ENCODE measurements around the gene STYX. TPM values are rescaled to one million over a fixed set of nuclear protein-coding genes. Genes with fewer than 3 reads are reported as not detected.
A peak's percentile ranks its signal among the peaks of the same experiment; 100 is the strongest.

Gene STYX
- total and polyA plus RNA-seq, 2 of the 8 experiments (the other 6 are each of a cell fraction or from before 2014, with no cell fraction given), result 8.3 to 29.0 TPM

DNA sequence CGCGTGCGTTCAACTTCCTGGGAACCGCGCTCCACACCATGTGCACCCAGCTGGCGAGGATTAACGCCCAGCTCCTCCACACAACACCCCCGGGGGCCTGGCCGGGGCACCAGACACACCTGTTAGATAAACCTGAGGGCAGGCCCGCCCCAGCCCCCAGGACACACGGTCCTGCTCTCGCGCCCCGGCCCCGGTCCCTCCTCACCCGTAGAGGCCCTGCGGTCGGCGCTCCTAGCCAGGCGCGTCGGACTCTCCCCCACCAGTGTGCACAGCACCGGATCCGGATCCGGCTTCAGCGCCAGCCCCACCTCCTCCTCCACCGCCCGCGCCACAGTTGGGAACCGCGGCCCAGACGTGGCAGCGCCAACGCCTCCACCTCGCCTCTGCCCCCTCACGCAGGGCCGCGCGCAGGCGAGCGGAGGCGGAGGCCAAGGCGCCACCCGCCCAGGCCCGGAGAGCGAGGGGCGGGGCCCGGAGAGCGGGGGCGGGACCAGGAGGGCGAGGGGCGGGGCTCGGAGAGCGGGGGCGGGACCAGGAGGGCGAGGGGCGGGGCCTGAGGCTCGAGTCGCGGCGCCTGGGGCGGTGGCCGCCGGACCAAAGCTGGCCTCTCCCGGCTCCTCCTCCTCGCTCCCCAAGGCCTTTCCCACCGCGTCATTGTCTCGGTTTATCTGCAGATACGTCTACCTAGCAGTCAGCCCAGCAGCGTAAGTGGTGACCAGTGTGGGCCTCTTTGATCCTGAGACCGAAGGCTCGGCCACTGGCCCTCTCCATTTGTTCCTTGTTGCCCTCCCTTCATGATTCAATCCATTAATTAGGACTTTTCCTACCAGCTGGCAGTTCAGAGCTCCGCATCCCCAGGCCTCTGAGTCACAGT is 61.5 kb downstream of the STYX start, which contains the start of gene GNPNAT1:
TSS of gene GNPNAT1 (minus strand) at position 385 of the 874 bp plus-strand sequence. CDS start 6,957 bp downstream, outside the sequence.
- Histone ChIP-seq H3K27ac (ENCODE audit: low read depth, low read length) (peak within 1 kb of the TSS; percentile 69), H3K18ac (ENCODE audit: extremely low read depth, low read length) (peak within 1 kb of the TSS; percentile 80), H3K23me2 (ENCODE audit: low read depth, low read length) (0 out of 2 replicates have a peak, but pooled peaks cover 3% of the 10 kb centered on the region), H3K36me3 (ENCODE audit: control insufficient read depth in 2 of 4, insufficient read depth in 4 of 4, low read length in 3 of 4) (no peaks in the 10 kb centered on the region), H3K9ac (replicated peaks in 1 of 4; ENCODE audit: extremely low read depth in 1 of 4, low read depth in 3 of 4, low read length in 3 of 4) (peak within 1 kb of the TSS; percentile 70 to 79 (median 75)), H4K91ac (replicated peaks; ENCODE audit: insufficient read length, low read length) (peak within 1 kb of the TSS; percentile 58), H3K27me3 (replicated peaks in 1 of 4; ENCODE audit: control insufficient read depth in 3 of 4, extremely low read depth in 1 of 4, insufficient read depth in 3 of 4, low read length in 3 of 4) (no peaks in the 10 kb centered on the region), H2BK5ac (ENCODE audit: low read depth, low read length) (peak within 1 kb of the TSS; percentile 67), H2BK120ac (replicated peaks; ENCODE audit: low read depth, low read length) (no peak within 1 kb of the TSS), H3K23ac (ENCODE audit: insufficient read length) (no peak within 1 kb of the TSS), H4K5ac (ENCODE audit: insufficient read length, low read depth, low read length) (peak within 1 kb of the TSS; percentile 63), H4K20me1 (replicated peaks in 1 of 2; ENCODE audit: control insufficient read depth in 1 of 2, insufficient read depth in 2 of 2, low read length in 2 of 2) (no peaks in the 10 kb centered on the region), H3K79me1 (ENCODE audit: low read depth, low read length) (no peaks in the 10 kb centered on the region), H2AK5ac (ENCODE audit: low read depth, low read length) (no peak within 1 kb of the TSS), H3K79me2 (ENCODE audit: control insufficient read depth in 1 of 2, insufficient read depth in 2 of 2, low read length in 2 of 2) (peaks cover 0 to 45% of the 10 kb centered on the region in 2 experiments; a peak in 2 of 4 replicates), H3K9me3 (ENCODE audit: insufficient read depth in 2 of 2, low read depth in 1 of 2, low read length in 1 of 2) (no peaks in the 10 kb centered on the region), H4K8ac (ENCODE audit: extremely low read depth, insufficient read depth, low read length) (peak within 1 kb of the TSS; percentile 87), H2BK20ac (ENCODE audit: low read length) (no peak within 1 kb of the TSS), H3K4me3 (ENCODE audit: extremely low read depth in 1 of 4, insufficient read depth in 2 of 4, low read depth in 3 of 4, low read length in 4 of 4) (peak within 1 kb of the TSS; percentile 73 to 92 (median 82)), H3K4ac (replicated peaks; ENCODE audit: insufficient read length, low read depth, low read length) (no peak within 1 kb of the TSS), H3K14ac (ENCODE audit: insufficient read length) (no peak within 1 kb of the TSS), H3K56ac (replicated peaks; ENCODE audit: insufficient read length, low read depth, low read length) (peak within 1 kb of the TSS; percentile 79), H2BK12ac (ENCODE audit: low read depth, low read length) (peak within 1 kb of the TSS; percentile 72; the same call in 1 of the 2 replicates), H3K4me1 (replicated peaks in 1 of 4; ENCODE audit: control insufficient read depth in 3 of 4, insufficient read depth in 4 of 4, low read length in 3 of 4) (peaks cover 0 to 2% (median 0%) of the 10 kb centered on the region in 4 experiments; a peak in 3 of 7 replicates), H2BK15ac (ENCODE audit: low read length) (no peak within 1 kb of the TSS), H2AFZ (ENCODE audit: low read length) (peak within 1 kb of the TSS; percentile 76), H3K4me2 (ENCODE audit: insufficient read depth in 1 of 2, low read depth in 2 of 2, low read length in 2 of 2) (peak within 1 kb of the TSS; percentile 77 to 93)
- peak; percentile 56 to 88 for DNase-seq (ENCODE audit: low read depth in 1 of 2, low spot score in 2 of 2)
- CTCF ChIA-PET (ENCODE audit: partially characterized antibody), result interaction anchor here (0.6 to 1.9 kb wide), 3 partner anchors 50 to 1650 kb away, joined by 3 to 5 read pairs (median 4); no protein-coding TSS in a partner anchor
- no peak for FAIRE-seq
- POLR2A ChIA-PET (ENCODE audit: partially characterized antibody), result interaction anchor here (0.6 to 1.8 kb wide), 7 partner anchors 13 to 157 kb away, joined by 3 to 6 read pairs (median 3); partner anchors contain the start of gene STYX
- 4% methylated on average over 30 of the region's 74 CpGs; no CpG with 5 or more reads in 1 of the 2 experiments for WGBS, 2 experiments (ENCODE audit: extremely low coverage in 1 of 2, insufficient coverage in 1 of 2, insufficient read length in 1 of 2, insufficient replicate concordance in 2 of 2, low coverage in 1 of 2, low lambda C conversion rate in 2 of 2, missing lambda C conversion rate in 1 of 2)
- no peak; a peak in 1 of 4 replicates for TF ChIP-seq SIN3A (conservative IDR thresholded peaks at IDR 0.05 in 1 of 2, IDR thresholded peaks at IDR 0.05 in 1 of 2; ENCODE audit: low read depth in 1 of 2, low read length in 2 of 2)
- no peak for TF ChIP-seq RXRA (IDR thresholded peaks at IDR 0.05; ENCODE audit: insufficient read depth, low read depth, low read length)
- TF ChIP-seq, protein P1, sequence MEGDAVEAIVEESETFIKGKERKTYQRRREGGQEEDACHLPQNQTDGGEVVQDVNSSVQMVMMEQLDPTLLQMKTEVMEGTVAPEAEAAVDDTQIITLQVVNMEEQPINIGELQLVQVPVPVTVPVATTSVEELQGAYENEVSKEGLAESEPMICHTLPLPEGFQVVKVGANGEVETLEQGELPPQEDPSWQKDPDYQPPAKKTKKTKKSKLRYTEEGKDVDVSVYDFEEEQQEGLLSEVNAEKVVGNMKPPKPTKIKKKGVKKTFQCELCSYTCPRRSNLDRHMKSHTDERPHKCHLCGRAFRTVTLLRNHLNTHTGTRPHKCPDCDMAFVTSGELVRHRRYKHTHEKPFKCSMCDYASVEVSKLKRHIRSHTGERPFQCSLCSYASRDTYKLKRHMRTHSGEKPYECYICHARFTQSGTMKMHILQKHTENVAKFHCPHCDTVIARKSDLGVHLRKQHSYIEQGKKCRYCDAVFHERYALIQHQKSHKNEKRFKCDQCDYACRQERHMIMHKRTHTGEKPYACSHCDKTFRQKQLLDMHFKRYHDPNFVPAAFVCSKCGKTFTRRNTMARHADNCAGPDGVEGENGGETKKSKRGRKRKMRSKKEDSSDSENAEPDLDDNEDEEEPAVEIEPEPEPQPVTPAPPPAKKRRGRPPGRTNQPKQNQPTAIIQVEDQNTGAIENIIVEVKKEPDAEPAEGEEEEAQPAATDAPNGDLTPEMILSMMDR (IDR thresholded peaks at IDR 0.05; ENCODE audit: control extremely low read depth in 1 of 3, insufficient read depth in 1 of 3, low read depth in 1 of 3, low read length in 3 of 3), result no peak
- no peak for TF ChIP-seq BACH1 (IDR thresholded peaks at IDR 0.05; ENCODE audit: low read length)
- TF ChIP-seq CBX5 (IDR thresholded peaks at IDR 0.05; ENCODE audit: low read depth, low read length), result no peak
- TF ChIP-seq, protein P2, sequence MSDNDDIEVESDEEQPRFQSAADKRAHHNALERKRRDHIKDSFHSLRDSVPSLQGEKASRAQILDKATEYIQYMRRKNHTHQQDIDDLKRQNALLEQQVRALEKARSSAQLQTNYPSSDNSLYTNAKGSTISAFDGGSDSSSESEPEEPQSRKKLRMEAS (IDR thresholded peaks at IDR 0.05), result peak; percentile 90
- peak; percentile 54; the same call in 1 of the 2 replicates for TF ChIP-seq KDM1A (IDR thresholded peaks at IDR 0.05; ENCODE audit: borderline replicate concordance, low read length)
- TF ChIP-seq YY1 (IDR thresholded peaks at IDR 0.05; ENCODE audit: low read depth, low read length), result no peak

Data from H1 (cell line).